IMR-90 (cell line): ENCODE measurements around the gene MRPS25. TPM values are rescaled to one million over a fixed set of nuclear protein-coding genes. Genes with fewer than 3 reads are reported as not detected.

Experiments used
- ATAC-seq: fragments of 200-7000 bp; cut with Tn5 transposase; 2 replicates; pipeline ENCODE4 v1.9.1; 2020; ENCODE audit warnings: low read depth, mild to moderate bottlenecking, moderate library complexity
- BruUV-seq: library from RNA; stranded (reverse); fragments of 400-500 nt; replicated peaks from 2 replicates; lab custom pipeline; 2021; lab: Mats Ljungman, UMichigan
- CTCF ChIA-PET: fragments of 300-600 bp; formaldehyde crosslinking; extraction: SDS; loops from one replicate; lab custom pipeline; 2021; ENCODE audit warnings: antibody characterized with exemption; lab: Yijun Ruan, JAX
- POLR2A ChIA-PET: fragments of 300-600 bp; sonication (Branson Sonifier 250); formaldehyde crosslinking; loops from one replicate; lab custom pipeline; 2022; ENCODE audit warnings: antibody characterized with exemption; ENCODE audit not compliant: unreplicated experiment; lab: Charles Lee
- DNase-seq: peaks from one replicate; pipeline ENCODE4 v3.0.0; 2013
- H2AFZ ChIP-seq: replicated peaks from 2 replicates; pipeline ENCODE3; 2013; ENCODE audit warnings: low read length, mild to moderate bottlenecking; ENCODE audit not compliant: poor library complexity
- H2AK5ac ChIP-seq: 2 replicates; pipeline ENCODE4 v1.6.1; 2013; ENCODE audit warnings: low read depth, low read length, inconsistent platforms
- H2AK9ac ChIP-seq: replicated peaks from 2 replicates; pipeline ENCODE3; 2013; ENCODE audit warnings: mild to moderate bottlenecking, low read depth, low read length, moderate library complexity; ENCODE audit not compliant: poor library complexity
- H2BK120ac ChIP-seq: 2 replicates; pipeline ENCODE4 v1.6.1; 2013; ENCODE audit warnings: low read depth, low read length, inconsistent platforms
- H2BK15ac ChIP-seq: 3 replicates; pipeline ENCODE4 v1.6.1; 2013; ENCODE audit warnings: low read depth, low read length, inconsistent platforms
- H2BK20ac ChIP-seq: 2 replicates; pipeline ENCODE4 v1.6.1; 2013; ENCODE audit warnings: low read depth, mild to moderate bottlenecking, inconsistent platforms, low read length, moderate library complexity
- H2BK5ac ChIP-seq: 2 replicates; pipeline ENCODE4 v1.6.1; 2013; ENCODE audit warnings: mild to moderate bottlenecking, low read depth, low read length, inconsistent platforms; ENCODE audit not compliant: poor library complexity, severe bottlenecking
- H3K14ac ChIP-seq: replicated peaks from 2 replicates; pipeline ENCODE4 v1.6.1; 2013; ENCODE audit warnings: low read depth, low read length, inconsistent platforms
- H3K18ac ChIP-seq: 2 replicates; pipeline ENCODE4 v1.6.1; 2013; ENCODE audit warnings: low read depth, low read length, control low read depth
- H3K23ac ChIP-seq: 2 replicates; pipeline ENCODE4 v1.6.1; 2013; ENCODE audit warnings: low read depth, low read length, inconsistent platforms
- H3K27ac ChIP-seq: 2 replicates; pipeline ENCODE4 v1.5.1; 2013; ENCODE audit warnings: mild to moderate bottlenecking, control low read depth, low read length; ENCODE audit not compliant: insufficient read depth
- H3K27me3 ChIP-seq: 2 replicates; pipeline ENCODE4 v1.6.1; 2013; ENCODE audit warnings: low read length; ENCODE audit not compliant: control insufficient read depth, insufficient read depth
- H3K36me3 ChIP-seq: 2 replicates; pipeline ENCODE4 v1.6.1; 2013; ENCODE audit warnings: low read length, mixed read lengths; ENCODE audit not compliant: control insufficient read depth, insufficient read depth
- H3K4ac ChIP-seq: 2 replicates; pipeline ENCODE4 v1.6.1; 2013; ENCODE audit warnings: low read depth, low read length, inconsistent platforms
- H3K4me1 ChIP-seq: 2 replicates; pipeline ENCODE4 v1.6.1; 2013; ENCODE audit warnings: low read length, mixed read lengths; ENCODE audit not compliant: control insufficient read depth, insufficient read depth
- H3K4me2 ChIP-seq: 2 replicates; pipeline ENCODE4 v1.6.1; 2013; ENCODE audit warnings: low read depth, mild to moderate bottlenecking, control low read depth, low read length, moderate library complexity
- H3K4me3 ChIP-seq: 2 replicates; pipeline ENCODE4 v1.5.1; 2013; ENCODE audit warnings: low read depth, mild to moderate bottlenecking, control low read depth, low read length, moderate library complexity; ENCODE audit not compliant: insufficient read depth
- H3K56ac ChIP-seq: 2 replicates; pipeline ENCODE4 v1.6.1; 2013; ENCODE audit warnings: low read length, inconsistent platforms; ENCODE audit not compliant: insufficient read depth; ENCODE audit errors: extremely low read depth
- H3K79me1 ChIP-seq, 2 experiments: 2 replicates each; pipeline ENCODE4 v1.6.1; 2013; ENCODE audit warnings: low read length in 2 of 2, inconsistent platforms in 1 of 2, low read depth in 1 of 2
- H3K9ac ChIP-seq: 2 replicates; pipeline ENCODE4 v1.6.1; 2013; ENCODE audit warnings: low read depth, low read length, control low read depth
- H3K9me1 ChIP-seq: 2 replicates; pipeline ENCODE4 v1.6.1; 2013; ENCODE audit warnings: low read length, inconsistent platforms; ENCODE audit not compliant: insufficient read depth
- H3K9me3 ChIP-seq: 2 replicates; pipeline ENCODE4 v1.6.1; 2013; ENCODE audit warnings: low read length; ENCODE audit not compliant: control insufficient read depth, insufficient read depth
- H4K20me1 ChIP-seq: 2 replicates; pipeline ENCODE4 v1.6.1; 2013; ENCODE audit warnings: low read length, inconsistent platforms; ENCODE audit not compliant: insufficient read depth
- H4K5ac ChIP-seq: 2 replicates; pipeline ENCODE4 v1.6.1; 2013; ENCODE audit warnings: mild to moderate bottlenecking, low read depth, low read length, control low read depth
- H4K8ac ChIP-seq, 2 experiments: 2 replicates each; pipeline ENCODE4 v1.6.1; 2013; ENCODE audit warnings: low read depth in 2 of 2, low read length in 2 of 2, control low read depth in 1 of 2, inconsistent platforms in 1 of 2
- H4K91ac ChIP-seq: 2 replicates; pipeline ENCODE4 v1.6.1; 2013; ENCODE audit warnings: low read depth, low read length, inconsistent platforms; ENCODE audit not compliant: insufficient read depth
- CEBPB ChIP-seq: IDR thresholded peaks from 2 replicates; pipeline ENCODE4 v1.6.1; 2012; ENCODE audit warnings: low read depth, low read length, improper control_type of control experiment
- CHD1 ChIP-seq: IDR thresholded peaks from 2 replicates; pipeline ENCODE4 v1.6.1; 2012; ENCODE audit warnings: low read depth, low read length, improper control_type of control experiment
- FOS ChIP-seq: fragments of 150-350 bp; IDR thresholded peaks from 2 replicates; pipeline ENCODE4 v1.6.1; 2016; ENCODE audit warnings: low read depth, low read length
- MAFK ChIP-seq: IDR thresholded peaks from 2 replicates; pipeline ENCODE4 v1.6.1; 2012; ENCODE audit warnings: low read depth, low read length, improper control_type of control experiment
- MAZ ChIP-seq: IDR thresholded peaks from 2 replicates; pipeline ENCODE4 v1.6.1; 2012; ENCODE audit warnings: low read depth, mild to moderate bottlenecking, low read length, improper control_type of control experiment, moderate library complexity, borderline replicate concordance
- MXI1 ChIP-seq: IDR thresholded peaks from 2 replicates; pipeline ENCODE4 v1.6.1; 2012; ENCODE audit warnings: low read depth, mild to moderate bottlenecking, low read length, moderate library complexity, borderline replicate concordance
- NFE2L2 ChIP-seq: fragments of 150-350 bp; IDR thresholded peaks from 2 replicates; pipeline ENCODE4 v1.6.1; 2016; ENCODE audit warnings: low read depth, mild to moderate bottlenecking, low read length
- POLR2A ChIP-seq: IDR thresholded peaks from 2 replicates; pipeline ENCODE4 v1.6.1; 2012; ENCODE audit warnings: mild to moderate bottlenecking, low read depth, low read length
- RAD21 ChIP-seq: IDR thresholded peaks from 2 replicates; pipeline ENCODE4 v1.6.1; 2012; ENCODE audit warnings: low read length, improper control_type of control experiment
- RCOR1 ChIP-seq: IDR thresholded peaks from 2 replicates; pipeline ENCODE4 v1.6.1; 2012; ENCODE audit warnings: mild to moderate bottlenecking, low read length, improper control_type of control experiment; ENCODE audit not compliant: insufficient replicate concordance
- SMC3 ChIP-seq: fragments of 150-350 bp; IDR thresholded peaks from 2 replicates; pipeline ENCODE4 v1.6.1; 2016; ENCODE audit warnings: low read depth, mild to moderate bottlenecking, antibody characterized with exemption, low read length, moderate library complexity
- WGBS, 2 experiments: methylation state at CpG; one replicate each; pipeline versions ENCODE4 v1.1.5 to v1.1.7; 2013; ENCODE audit warnings: missing lambda C conversion rate in 2 of 2; ENCODE audit not compliant: insufficient read length in 1 of 2; ENCODE audit errors: extremely low coverage in 2 of 2; 5-methylcytosine and 5-hydroxymethylcytosine counted together
- dilution Hi-C: fragments of 300-500 bp; cut with HindIII; formaldehyde crosslinking; loops from one replicate; pipeline ENCODE4 v1.14.3; 2018; ENCODE audit warnings: low sequenced_read_pairs; ENCODE audit not compliant: unreplicated experiment
- in situ Hi-C: fragments of 300-500 bp; cut with MboI; formaldehyde crosslinking; loops from 3 replicates; pipeline ENCODE4 v1.14.3; 2019; ENCODE audit warnings: low sequenced_read_pairs, inconsistent platforms, mixed read lengths
- intact Hi-C: fragments of 100-400 bp; cut with micrococcal nuclease; formaldehyde crosslinking; loops from 2 replicates; pipeline ENCODE4 v1.10.0; 2022
- polyA plus RNA-seq, 3 experiments: library from polyadenylated mRNA; depleted of rRNA; stranded (reverse); fragments of >200 nt; gene quantifications; 2 replicates each; pipeline ENCODE4 v1.2.3, GENCODE V29; 2012; ENCODE audit warnings: low replicate concordance in 1 of 3
- total RNA-seq: library from RNA; depleted of rRNA; stranded (reverse); fragments of >200 nt; gene quantifications from 2 replicates; pipeline ENCODE4 v1.2.3, GENCODE V29; 2012
- TF ChIP-seq, protein P1 (sequence below): conservative IDR thresholded peaks from 2 replicates; pipeline ENCODE4 v1.5.1; 2012; ENCODE audit warnings: mild to moderate bottlenecking, low read depth, low read length, improper control_type of control experiment
- TF ChIP-seq, protein P2 (sequence below): fragments of 150-350 bp; IDR thresholded peaks from 2 replicates; pipeline ENCODE4 v1.6.1; 2016; ENCODE audit warnings: low read depth, mild to moderate bottlenecking, low read length, moderate library complexity, borderline replicate concordance
- TF ChIP-seq, protein P3 (sequence below): fragments of 150-350 bp; IDR thresholded peaks from 2 replicates; pipeline ENCODE4 v1.6.1; 2017; ENCODE audit warnings: mild to moderate bottlenecking, antibody characterized with exemption, low read length, low read depth

The MRPS25 gene
- total and polyA plus RNA-seq, 2 of the 4 experiments (the other 2 are of a cell fraction) = 9.0 to 20.8 TPM

DNA sequence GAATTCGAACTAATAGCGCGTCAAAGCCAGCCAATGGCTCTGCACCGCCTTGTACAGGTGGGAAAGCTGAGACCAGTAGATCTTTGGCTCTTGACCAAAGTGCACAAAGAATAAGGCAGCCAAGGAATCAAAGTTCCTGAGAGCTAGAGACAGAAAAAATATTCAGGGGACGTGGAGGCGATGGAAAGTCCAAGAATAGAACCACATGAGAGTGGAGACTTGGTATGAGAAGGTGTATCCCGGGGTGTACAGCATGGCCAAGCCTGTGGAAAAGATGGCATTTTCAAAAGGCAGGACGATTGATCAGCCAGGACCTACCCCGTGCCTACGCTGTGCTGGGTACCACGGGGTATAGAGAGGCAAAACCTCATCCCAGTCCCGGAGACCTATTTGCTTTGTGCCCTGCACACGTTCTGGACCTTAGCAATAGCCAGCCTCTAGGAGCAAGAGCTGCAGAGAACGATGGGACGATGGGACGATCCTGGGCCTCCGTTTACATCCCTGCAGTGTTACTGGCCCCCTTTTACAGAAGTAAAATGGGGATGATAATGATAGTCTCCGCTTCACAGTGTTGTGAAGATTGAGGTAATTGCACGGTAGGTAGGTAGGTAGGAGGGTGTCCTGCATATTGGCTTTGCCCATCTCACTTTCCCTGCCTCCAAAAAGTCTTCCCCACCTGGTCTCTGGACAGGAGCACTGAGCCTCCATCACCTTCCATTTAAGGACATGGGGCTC lies 34.4 kb upstream of the MRPS25 start:
- 2% methylated on average over 9 of the region's 19 CpGs; no CpG with 5 or more reads in 1 of the 2 experiments for WGBS, 2 experiments
- in situ Hi-C loops = loop anchor here (25.0 kb wide), 1 partner anchor 288 kb away; no protein-coding TSS in a partner anchor
- CTCF ChIA-PET = no interaction called here
- no peak for TF ChIP-seq RCOR1
- TF ChIP-seq NFE2L2 = no peak
- TF ChIP-seq CEBPB = no peak
- no peak for TF ChIP-seq MAFK
- TF ChIP-seq MXI1 = no peak
- no peak for TF ChIP-seq MAZ
- TF ChIP-seq, protein P1, sequence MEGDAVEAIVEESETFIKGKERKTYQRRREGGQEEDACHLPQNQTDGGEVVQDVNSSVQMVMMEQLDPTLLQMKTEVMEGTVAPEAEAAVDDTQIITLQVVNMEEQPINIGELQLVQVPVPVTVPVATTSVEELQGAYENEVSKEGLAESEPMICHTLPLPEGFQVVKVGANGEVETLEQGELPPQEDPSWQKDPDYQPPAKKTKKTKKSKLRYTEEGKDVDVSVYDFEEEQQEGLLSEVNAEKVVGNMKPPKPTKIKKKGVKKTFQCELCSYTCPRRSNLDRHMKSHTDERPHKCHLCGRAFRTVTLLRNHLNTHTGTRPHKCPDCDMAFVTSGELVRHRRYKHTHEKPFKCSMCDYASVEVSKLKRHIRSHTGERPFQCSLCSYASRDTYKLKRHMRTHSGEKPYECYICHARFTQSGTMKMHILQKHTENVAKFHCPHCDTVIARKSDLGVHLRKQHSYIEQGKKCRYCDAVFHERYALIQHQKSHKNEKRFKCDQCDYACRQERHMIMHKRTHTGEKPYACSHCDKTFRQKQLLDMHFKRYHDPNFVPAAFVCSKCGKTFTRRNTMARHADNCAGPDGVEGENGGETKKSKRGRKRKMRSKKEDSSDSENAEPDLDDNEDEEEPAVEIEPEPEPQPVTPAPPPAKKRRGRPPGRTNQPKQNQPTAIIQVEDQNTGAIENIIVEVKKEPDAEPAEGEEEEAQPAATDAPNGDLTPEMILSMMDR = no peak
- TF ChIP-seq RAD21 = no peak
- TF ChIP-seq, protein P2, sequence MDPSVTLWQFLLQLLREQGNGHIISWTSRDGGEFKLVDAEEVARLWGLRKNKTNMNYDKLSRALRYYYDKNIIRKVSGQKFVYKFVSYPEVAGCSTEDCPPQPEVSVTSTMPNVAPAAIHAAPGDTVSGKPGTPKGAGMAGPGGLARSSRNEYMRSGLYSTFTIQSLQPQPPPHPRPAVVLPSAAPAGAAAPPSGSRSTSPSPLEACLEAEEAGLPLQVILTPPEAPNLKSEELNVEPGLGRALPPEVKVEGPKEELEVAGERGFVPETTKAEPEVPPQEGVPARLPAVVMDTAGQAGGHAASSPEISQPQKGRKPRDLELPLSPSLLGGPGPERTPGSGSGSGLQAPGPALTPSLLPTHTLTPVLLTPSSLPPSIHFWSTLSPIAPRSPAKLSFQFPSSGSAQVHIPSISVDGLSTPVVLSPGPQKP = no peak
- TF ChIP-seq, protein P3, sequence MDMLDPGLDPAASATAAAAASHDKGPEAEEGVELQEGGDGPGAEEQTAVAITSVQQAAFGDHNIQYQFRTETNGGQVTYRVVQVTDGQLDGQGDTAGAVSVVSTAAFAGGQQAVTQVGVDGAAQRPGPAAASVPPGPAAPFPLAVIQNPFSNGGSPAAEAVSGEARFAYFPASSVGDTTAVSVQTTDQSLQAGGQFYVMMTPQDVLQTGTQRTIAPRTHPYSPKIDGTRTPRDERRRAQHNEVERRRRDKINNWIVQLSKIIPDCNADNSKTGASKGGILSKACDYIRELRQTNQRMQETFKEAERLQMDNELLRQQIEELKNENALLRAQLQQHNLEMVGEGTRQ = no peak
- TF ChIP-seq FOS = no peak
- no peak for TF ChIP-seq SMC3
- TF ChIP-seq CHD1 = no peak
- TF ChIP-seq POLR2A = no peak

More for the DNA sequence above, 34.4 kb upstream of the MRPS25 start:
- Histone ChIP-seq H2AFZ (peak overlapping the region; percentile 94), H3K27ac (peak overlapping the region; percentile 86), H3K79me1 (peaks cover 17 to 28% of the 10 kb centered on the region in 2 experiments), H3K23ac (peak overlapping the region; percentile 71), H2BK5ac (peak overlapping the region; percentile 86), H3K4me2 (peak overlapping the region; percentile 84), H3K14ac (peak overlapping the region; percentile 98), H4K91ac (peak overlapping the region; percentile 44), H3K4me1 (peaks cover 9% of the 10 kb centered on the region), H4K8ac (peak overlapping the region; percentile 94 to 98), H3K9me1 (peaks cover 13% of the 10 kb centered on the region), H4K20me1 (no peaks in the 10 kb centered on the region), H3K56ac (peak overlapping the region; percentile 82), H3K18ac (peak overlapping the region; percentile 84), H4K5ac (peak overlapping the region; percentile 91), H3K4ac (peak overlapping the region; percentile 96), H3K9me3 (no peaks in the 10 kb centered on the region), H2BK120ac (peak overlapping the region; percentile 61; the same call in 1 of the 2 replicates), H2BK20ac (no peak overlapping the region), H3K9ac (peak overlapping the region; percentile 98), H3K27me3 (no peaks in the 10 kb centered on the region; the same call in 1 of the 2 replicates), H3K4me3 (peak overlapping the region; percentile 85), H2BK15ac (no peak overlapping the region), H3K36me3 (peaks cover 6% of the 10 kb centered on the region), H2AK9ac (peak overlapping the region; percentile 96), H2AK5ac (peak overlapping the region; percentile 81)
- dilution Hi-C loops (no loop called here), intact Hi-C loops (loop anchor here (5.0 to 10.0 kb wide), 2 partner anchors 172 to 305 kb away; no protein-coding TSS in a partner anchor)
- ATAC-seq = peak; percentile 24
- DNase-seq = no peak
- POLR2A ChIA-PET = interaction anchor here (0.6 to 0.7 kb wide), 2 partner anchors 304 to 708 kb away, joined by 3 read pairs; no protein-coding TSS in a partner anchor
- BruUV-seq = no TSS peak
